ENCODE measurements around the gene MARK2. TPM values are rescaled to one million over a fixed set of nuclear protein-coding genes. Genes with fewer than 3 reads are reported as not detected.

Gene MARK2
- polyA plus RNA-seq, 1 donor (not counting 4 experiments of a cell fraction or from before 2014, with no cell fraction given) = 20.8 TPM

DNA sequence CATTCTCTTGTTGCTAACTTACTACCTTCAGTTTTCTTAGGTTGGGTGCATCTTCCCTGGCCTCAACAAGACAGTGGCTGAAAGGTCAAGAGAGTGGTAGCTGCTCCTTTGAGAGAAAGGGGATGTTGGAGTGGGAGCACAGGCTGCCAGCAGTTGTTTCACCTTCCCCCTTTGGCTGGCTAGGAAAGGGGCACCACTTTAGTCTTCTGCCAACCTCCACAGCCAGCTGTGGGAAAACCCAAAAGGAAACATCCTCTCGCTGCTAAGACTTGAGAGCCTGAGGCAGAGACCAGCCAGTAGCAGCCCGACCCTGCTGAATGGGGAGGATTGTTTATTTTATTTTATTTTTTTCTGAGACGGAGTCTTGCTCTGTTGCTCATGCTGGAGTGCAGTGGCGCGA lies 34.4 kb downstream of the MARK2 start:
- no peak for TF ChIP-seq EZH2 (IDR thresholded peaks at IDR 0.05; ENCODE audit: low read length)
- TF ChIP-seq CTCF (optimal IDR thresholded peaks at IDR 0.05 in 1 of 3, IDR thresholded peaks at IDR 0.05 in 1 of 3, conservative IDR thresholded peaks at IDR 0.05 in 1 of 3; ENCODE audit: extremely low read depth in 1 of 3, insufficient read depth in 2 of 3, low read length in 3 of 3) = no peak
- H3K4me1 ChIP-seq (ENCODE audit: control insufficient read depth, extremely low read depth, insufficient read depth, low read length) = peaks cover 33% of the 10 kb centered on the region
- no peak overlapping the region for H3K9ac ChIP-seq (ENCODE audit: control insufficient read depth, extremely low read depth, insufficient read depth, low read length)
- dilution Hi-C loops (cut with MboI; ENCODE audit: extremely low pct_ligation_motif_present, low sequenced_read_pairs) = no loop called here
- FAIRE-seq = no peak
- no peak overlapping the region for H3K27ac ChIP-seq (ENCODE audit: control insufficient read depth, insufficient read depth, low read length)
- H3K4me3 ChIP-seq (ENCODE audit: control insufficient read depth in 2 of 3, extremely low read depth in 1 of 3, insufficient read depth in 2 of 3, low read depth in 1 of 3, low read length in 3 of 3) = no peak overlapping the region
- peaks cover 0 to 10% of the 10 kb centered on the region in 2 experiments for H3K36me3 ChIP-seq (ENCODE audit: control insufficient read depth in 2 of 2, extremely low read depth in 1 of 2, insufficient read depth in 2 of 2, low read length in 2 of 2)
- H2AFZ ChIP-seq (ENCODE audit: control insufficient read depth, low read length) = no peak overlapping the region
- H4K20me1 ChIP-seq (ENCODE audit: control insufficient read depth, extremely low read depth, insufficient read depth, low read length) = peaks cover 41% of the 10 kb centered on the region
- H3K4me2 ChIP-seq (ENCODE audit: control insufficient read depth, extremely low read depth, insufficient read depth, low read depth, low read length) = no peak overlapping the region
- H3K9me3 ChIP-seq (ENCODE audit: control insufficient read depth, low read depth, low read length) = no peaks in the 10 kb centered on the region
- no peak for DNase-seq (ENCODE audit: low read depth, low spot score)
- H3K9me1 ChIP-seq (ENCODE audit: control insufficient read depth, extremely low read depth, insufficient read depth, low read length) = peaks cover 16% of the 10 kb centered on the region
- peaks cover 69% of the 10 kb centered on the region for H3K79me2 ChIP-seq (ENCODE audit: control insufficient read depth, insufficient read depth, low read length)
- H3K27me3 ChIP-seq (ENCODE audit: control insufficient read depth, extremely low read depth, insufficient read depth, low read length) = no peaks in the 10 kb centered on the region

DNA sequence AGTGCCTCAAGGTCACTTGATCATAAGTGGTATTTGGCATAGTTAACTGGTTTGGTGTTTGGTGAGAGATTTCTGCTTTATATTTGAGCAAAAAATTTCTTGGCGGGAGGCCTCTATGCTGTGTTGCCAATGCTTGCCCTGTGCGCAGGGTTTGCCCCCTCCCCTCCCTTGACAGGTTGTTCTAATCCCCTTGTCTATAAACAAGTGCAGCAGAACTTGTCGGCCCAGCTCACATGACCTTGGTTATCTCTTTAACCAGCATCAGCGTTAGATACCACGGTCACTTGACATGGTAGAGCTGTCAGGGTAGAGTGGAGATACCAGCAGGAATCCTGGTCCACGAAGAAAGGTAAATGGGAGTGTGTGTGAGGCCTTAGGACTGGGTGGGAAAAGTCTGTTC lies 35.6 kb downstream of the MARK2 start:
- no peak for DNase-seq (ENCODE audit: low read depth, low spot score)
- FAIRE-seq = no peak
- Histone ChIP-seq H3K4me3 (ENCODE audit: control insufficient read depth in 2 of 3, extremely low read depth in 1 of 3, insufficient read depth in 2 of 3, low read depth in 1 of 3, low read length in 3 of 3) (no peak overlapping the region), H3K79me2 (ENCODE audit: control insufficient read depth, insufficient read depth, low read length) (peaks cover 73% of the 10 kb centered on the region), H3K27me3 (ENCODE audit: control insufficient read depth, extremely low read depth, insufficient read depth, low read length) (no peaks in the 10 kb centered on the region), H3K9me1 (ENCODE audit: control insufficient read depth, extremely low read depth, insufficient read depth, low read length) (peaks cover 13% of the 10 kb centered on the region), H4K20me1 (ENCODE audit: control insufficient read depth, extremely low read depth, insufficient read depth, low read length) (peaks cover 35% of the 10 kb centered on the region), H3K27ac (ENCODE audit: control insufficient read depth, insufficient read depth, low read length) (no peak overlapping the region), H3K9me3 (ENCODE audit: control insufficient read depth, low read depth, low read length) (no peaks in the 10 kb centered on the region), H3K36me3 (ENCODE audit: control insufficient read depth in 2 of 2, extremely low read depth in 1 of 2, insufficient read depth in 2 of 2, low read length in 2 of 2) (peaks cover 0 to 10% of the 10 kb centered on the region in 2 experiments), H3K4me2 (ENCODE audit: control insufficient read depth, extremely low read depth, insufficient read depth, low read depth, low read length) (no peak overlapping the region), H2AFZ (ENCODE audit: control insufficient read depth, low read length) (no peak overlapping the region), H3K9ac (ENCODE audit: control insufficient read depth, extremely low read depth, insufficient read depth, low read length) (no peak overlapping the region), H3K4me1 (ENCODE audit: control insufficient read depth, extremely low read depth, insufficient read depth, low read length) (peaks cover 25% of the 10 kb centered on the region)
- no peak for TF ChIP-seq EZH2 (IDR thresholded peaks at IDR 0.05; ENCODE audit: low read length)
- TF ChIP-seq CTCF (optimal IDR thresholded peaks at IDR 0.05 in 1 of 3, IDR thresholded peaks at IDR 0.05 in 1 of 3, conservative IDR thresholded peaks at IDR 0.05 in 1 of 3; ENCODE audit: extremely low read depth in 1 of 3, insufficient read depth in 2 of 3, low read length in 3 of 3) = no peak
- dilution Hi-C loops (cut with MboI; ENCODE audit: extremely low pct_ligation_motif_present, low sequenced_read_pairs) = no loop called here

Measured in keratinocyte (primary cell).